Limb (tissue), 2 donors: ENCODE results near the gene TEKT2.

Experiments
- DNase-seq, 2 donors: peaks; one replicate each; pipeline ENCODE4 v3.0.0-alpha.2; 2016; ENCODE audit errors: extremely low spot score in 2 of 2

The TEKT2 gene

DNA sequence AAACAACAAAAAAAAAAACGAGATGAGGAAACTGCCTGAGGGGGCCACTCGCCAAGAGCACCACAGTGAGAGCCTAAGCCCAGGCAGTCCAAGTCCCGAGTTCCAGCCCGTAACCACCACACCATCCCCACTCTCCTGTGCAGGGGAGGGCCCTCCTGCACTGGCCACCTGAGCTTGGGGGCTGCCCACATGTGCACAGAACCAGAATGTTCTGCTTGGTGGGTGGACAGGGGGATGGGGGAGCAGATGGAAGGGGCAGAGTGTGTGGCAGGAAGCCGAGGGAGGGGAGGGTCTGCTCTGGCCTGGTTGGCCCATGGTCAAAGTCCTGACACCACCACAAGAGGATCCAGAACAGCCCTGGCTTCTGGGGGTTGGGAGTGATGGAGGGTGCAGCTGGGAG lies 22.4 kb downstream of the TEKT2 start:
- no peak for DNase-seq

DNA sequence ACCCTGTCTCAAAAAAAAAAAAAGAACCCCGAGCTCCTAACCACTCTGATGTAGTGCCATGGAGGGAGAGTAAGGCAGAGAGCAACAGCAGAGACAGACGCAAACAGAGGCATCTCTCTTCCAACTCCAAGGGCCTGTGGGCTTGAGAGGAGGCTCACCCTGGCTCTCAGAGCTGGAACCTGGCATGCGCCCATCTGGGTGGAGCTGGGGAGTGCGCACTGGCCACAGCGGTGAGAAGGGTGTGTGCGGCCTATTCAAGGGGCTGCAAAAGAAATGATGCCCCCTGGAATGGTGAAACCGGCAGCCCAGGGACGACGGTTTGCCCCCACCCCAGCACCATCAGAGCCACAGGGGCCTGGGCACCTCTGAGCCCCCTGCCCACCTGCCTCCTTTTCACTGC lies 23.5 kb downstream of the TEKT2 start:
- DNase-seq: no peak

DNA sequence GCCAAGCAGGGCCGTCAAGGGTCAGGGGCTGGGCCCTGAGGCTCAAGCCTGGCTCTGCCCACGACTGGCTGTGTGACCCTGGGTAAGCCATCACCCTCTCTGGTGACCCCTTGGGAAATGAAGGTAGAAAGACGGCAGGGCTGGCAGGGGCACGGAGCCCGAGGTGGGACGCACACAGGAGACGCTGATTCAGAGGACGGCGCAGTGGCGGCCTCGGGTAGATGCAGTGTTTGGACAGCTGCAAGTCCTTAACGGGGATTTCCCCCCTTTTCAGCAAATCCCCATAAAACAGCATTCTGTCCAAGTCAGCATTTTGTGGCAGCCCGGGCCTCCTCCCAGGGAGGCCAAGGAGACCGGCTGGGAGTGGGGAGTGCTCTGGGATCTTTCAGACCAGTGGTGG lies 24.4 kb downstream of the TEKT2 start:
- peak in 1 of 2 donors; percentile 56 for DNase-seq

GRCh38 chr1:36109041-36109679 lies 25.3 kb downstream of the TEKT2 start:
- DNase-seq: no peak

DNA sequence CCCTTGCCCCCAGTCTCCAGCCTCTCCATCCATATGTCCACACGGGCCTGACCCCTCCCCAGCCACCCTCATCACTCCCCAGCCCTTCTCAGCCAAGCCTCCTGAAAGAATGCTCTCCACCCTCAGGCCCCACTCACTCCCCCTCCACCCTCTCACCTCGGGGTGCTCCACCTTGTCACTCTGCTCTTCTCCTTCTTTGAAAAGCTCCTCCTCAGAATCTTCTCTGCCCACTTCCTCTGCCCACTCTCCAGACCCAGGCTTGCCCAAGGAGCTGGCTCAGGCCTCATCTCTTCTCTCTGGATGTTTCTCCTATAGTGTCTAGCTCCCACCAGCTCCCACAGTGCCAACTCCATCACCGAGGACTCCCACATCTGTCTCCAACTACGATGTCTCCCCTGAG lies 27.3 kb downstream of the TEKT2 start:
- no peak for DNase-seq

DNA sequence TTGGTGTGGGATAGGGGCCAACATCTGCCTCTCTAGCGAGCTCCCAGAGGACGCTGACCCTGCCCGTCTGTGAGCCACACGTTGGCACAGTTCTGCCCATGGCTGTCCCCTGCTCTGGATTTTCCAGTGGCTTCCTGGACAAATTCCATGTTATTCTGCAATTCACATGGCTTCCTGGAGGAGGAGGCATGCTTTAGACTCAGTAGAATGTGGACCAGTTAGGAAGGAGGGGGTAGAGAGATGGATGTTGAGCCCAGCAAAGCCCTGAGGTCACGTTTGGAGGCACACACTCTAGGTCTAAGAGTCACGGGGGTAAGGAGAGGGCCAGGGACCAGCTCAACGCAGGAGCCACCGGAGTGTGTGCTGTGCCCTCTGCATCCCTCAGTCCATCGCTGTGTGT lies 28.9 kb downstream of the TEKT2 start:
- no peak for DNase-seq

DNA sequence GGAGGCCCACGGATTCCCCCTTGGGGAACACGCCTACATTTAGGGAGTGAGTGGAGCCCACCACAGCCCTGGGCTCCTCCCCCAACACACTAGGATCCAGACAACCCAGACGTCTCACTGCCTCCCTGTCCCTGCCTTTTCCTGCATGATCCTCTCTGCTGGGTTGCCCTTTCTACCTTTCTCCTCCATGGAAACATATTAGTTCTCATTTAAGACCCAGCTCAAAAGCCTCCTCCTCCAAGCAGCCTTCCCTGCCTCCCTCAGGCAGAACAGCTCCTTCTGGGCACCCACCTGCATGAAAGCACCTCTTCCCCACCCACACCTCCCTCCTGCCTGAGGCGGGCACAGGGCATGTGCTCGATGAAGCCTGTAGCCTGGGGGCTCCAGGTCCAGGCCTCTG lies 30.5 kb downstream of the TEKT2 start:
- DNase-seq: no peak

DNA sequence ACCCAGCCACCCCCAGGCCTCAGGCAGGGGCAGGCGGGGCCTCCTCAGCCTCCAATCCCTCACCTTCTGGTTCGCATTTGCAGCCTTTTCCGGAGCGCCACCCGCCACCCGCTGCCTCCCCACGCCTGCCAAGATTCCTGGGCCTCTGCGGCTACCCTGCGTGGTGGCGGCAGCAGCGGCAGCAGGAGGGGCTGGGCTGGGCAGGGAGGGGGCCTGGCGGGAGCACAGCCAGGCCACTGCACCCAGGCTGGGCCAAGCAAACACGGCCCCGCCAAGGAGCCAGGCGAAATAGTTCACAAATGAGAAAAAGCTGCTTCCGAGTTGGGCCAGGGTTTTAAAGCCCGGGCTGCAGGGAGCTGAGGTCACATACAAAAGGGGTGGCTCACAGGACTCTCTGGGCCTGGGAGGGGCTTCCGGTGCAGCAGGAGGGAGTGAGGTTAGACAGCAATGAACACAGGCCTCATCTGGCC lies 31.3 kb downstream of the TEKT2 start:
- peak; percentile 65 to 79 for DNase-seq

DNA sequence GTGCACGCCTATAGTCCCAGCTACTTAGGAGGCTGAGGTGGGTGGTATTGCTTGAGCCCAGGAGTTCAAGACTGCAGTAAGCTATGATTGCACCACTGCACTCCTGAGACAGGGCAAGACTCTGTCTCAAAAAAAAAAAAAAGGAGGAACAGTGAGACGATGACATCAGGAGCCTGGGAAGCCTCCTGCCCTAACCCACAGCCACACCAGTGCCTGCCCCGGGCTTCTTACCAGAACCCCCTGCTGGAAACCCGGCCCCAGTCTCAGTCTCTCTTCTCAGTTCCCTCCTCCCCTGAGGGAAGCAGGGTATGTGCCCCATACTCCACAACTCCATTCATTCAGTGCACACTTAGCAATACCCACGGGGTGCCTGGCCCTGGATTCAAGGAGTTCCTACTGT lies 32.0 kb downstream of the TEKT2 start:
- no peak for DNase-seq

DNA sequence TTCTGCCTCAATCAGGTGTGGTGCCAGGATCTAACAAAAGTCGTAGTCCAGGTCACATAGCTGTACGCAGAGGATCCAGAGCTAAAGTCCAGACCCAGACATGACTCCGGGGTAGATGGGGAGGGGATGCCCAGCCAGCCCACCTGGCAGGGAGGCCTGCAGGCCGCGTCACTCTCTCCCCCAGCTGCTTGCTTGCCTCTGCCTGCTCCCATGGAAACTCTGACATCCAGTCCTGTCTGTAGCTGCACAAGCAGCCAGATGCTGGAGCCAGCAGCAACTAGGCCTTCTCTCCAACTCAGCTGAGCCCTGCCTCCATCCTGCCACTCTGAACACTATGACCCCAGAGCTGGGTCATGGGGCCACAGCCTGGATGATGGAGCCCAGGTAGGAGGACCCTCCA lies 33.0 kb downstream of the TEKT2 start:
- peak in 1 of 2 donors; percentile 51 for DNase-seq

DNA sequence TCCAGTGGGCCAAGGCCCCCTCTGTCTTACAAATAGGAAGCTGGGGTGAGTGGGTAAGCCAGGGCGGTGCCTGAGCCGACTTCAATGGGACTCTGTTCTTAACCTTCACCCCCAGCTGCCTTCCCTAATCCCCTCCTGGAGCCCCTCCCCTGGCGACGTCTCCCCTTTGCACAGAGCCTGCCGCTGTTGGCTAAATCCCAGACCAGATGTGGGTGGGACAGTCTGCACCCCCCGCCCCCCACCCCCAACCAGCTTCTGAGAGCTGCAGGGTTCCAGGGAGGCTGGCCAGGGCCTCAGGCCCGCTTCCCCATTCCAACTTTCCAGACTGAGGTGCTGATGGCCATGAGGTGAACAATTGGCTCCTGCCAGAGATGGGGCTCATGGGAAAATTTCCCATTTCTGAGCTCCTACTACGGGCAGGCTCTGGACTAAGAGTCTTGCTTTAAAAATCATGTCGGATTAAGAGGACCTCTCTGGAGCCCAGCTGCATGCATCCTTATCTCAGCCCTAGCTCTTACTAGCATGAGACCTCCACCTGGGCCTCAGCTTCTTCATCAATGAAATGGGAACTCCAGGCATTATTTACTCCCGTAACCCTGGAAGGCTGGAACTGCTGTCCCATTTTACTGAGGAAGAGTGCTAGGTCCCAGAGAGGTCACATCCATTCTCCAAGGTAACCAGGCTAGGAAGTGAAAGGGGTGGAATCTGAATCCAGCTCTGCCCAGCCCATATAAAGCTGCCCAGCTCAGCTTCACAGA lies 34.7 kb downstream of the TEKT2 start:
- no peak for DNase-seq

GRCh38 chr1:36119456-36119855 lies 35.6 kb downstream of the TEKT2 start:
- DNase-seq: no peak

DNA sequence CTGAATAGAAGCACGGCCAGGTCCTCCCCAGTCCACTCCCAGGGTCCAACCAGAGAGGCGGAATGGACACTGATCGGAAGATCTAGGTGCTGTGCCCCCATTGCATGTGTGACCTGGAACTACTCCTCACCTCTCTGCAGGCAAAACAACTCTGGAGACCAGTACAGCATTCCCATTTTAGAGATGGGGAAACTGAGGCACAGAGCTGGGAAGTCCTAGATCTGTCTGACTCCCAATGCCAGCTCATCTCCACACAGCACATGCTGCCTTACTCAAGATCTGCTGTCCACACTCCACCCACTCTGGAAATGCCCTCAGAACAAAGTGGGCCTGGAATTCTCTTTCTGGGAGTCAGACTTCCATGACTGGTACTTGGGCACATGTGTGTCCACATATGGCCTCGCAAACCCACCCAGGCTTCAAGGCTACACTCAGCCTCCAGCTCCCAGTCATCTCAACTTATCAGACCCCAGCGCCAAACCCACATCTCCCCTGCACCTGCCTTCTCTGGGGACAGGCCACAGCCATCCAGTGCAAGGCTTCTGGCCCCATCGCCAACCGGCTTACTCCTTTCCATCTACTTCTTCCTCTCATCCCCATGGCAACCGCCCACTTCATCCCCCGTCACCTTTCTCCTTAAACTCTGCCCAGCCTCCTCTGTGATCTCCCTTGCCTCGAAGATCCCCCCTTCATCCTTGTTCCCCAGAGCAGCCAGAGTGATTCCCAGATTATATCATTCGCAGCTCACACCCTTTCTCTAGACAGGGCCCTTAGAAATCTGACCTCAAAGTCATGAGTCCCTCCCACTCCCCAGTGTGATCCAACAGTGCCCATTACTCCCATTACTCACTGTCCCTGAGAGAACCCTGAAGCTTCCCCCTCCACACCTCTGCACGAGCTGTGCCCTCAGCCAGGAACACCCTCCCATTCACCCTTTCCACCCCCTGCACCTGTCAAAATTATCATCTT lies 38.5 kb downstream of the TEKT2 start:
- no peak for DNase-seq

DNA sequence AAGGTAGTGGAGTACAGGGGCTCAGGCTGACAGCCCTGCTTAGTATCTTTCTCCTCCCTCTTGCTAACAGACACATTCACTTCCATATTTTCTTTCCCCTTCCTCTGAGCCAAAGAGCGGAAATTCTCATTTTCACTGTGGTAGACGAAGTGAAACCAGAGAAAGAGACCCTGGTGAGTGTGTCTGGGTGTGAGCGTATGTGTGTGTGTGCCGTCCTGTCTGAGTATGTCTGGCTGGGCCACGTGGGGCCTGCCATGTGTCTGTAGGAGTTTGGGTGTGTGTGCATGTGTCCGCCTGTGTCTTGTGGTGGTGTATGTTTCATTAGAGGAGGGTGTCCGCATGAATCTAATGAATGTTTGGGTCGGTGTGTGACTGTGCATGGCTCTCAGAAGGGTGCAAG lies 39.5 kb downstream of the TEKT2 start:
- no peak for DNase-seq

GRCh38 chr1:36124404-36125128 lies 40.7 kb downstream of the TEKT2 start:
- no peak for DNase-seq

- DNase-seq: peak in 1 of 2 donors; percentile 70
These were observed 41.5 kb downstream of the TEKT2 start, which contains the start of gene COL8A2 for GRCh38 chr1:36125129-36125991. TSS of gene COL8A2 (minus strand) at chr1:36125222. CDS start at chr1:36100242, 24,980 bp downstream.

DNA sequence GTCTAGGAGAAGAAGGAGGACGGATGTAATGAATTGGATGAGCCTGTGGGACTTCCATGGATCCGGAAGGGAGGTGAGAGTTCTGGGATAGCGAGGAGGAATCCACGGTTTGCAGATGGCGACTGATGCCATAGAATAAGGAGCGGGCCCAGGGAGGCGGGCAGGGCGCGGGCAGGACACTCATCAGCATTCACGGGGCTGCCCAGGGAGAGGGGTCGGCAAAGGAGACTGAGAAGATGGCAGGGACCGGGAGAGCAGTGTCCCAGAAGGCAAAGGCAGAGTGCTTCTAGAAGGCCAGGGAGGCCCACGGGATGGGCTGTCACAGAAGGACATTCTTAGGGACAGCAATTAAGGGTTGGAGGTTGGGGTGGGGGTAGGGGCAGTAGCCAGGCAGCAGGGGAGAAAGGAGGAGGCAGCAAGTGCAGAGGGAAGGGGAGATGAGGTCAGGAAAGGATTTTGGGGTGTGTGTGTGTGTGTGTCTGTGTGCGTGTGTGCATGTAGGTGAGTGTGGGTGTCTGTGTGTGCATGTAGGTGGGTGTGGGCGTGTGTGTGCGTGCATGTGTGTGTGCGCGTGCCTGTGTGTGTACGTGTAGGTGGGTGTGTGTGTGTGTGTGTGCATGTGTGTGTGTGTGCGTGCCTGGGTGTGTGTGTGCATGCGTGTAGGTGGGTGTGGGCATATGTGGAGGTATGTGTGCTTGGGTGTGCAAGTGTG lies 42.3 kb downstream of the TEKT2 start:
- no peak for DNase-seq

GRCh38 chr1:36126797-36127500 lies 43.1 kb downstream of the TEKT2 start:
- DNase-seq: no peak
